HPDE6-E6E7 (cell line): ENCODE data around the gene NAA80.
"Not testable (repeated sequence)": the region's sequence is repeated elsewhere in the genome, so short reads cannot be mapped to it uniquely, and the experiment has no call there.

ENCODE experiments used
- DNase-seq: peaks from one replicate; pipeline ENCODE4 v3.0.0; 2011; ENCODE audit warnings: missing footprints; ENCODE audit errors: extremely low spot score

The NAA80 gene

GRCh38 chr3:50314342-50314741 is 15.1 kb upstream of the NAA80 start:
- DNase-seq = no peak

GRCh38 chr3:50312041-50312440 is 12.8 kb upstream of the NAA80 start:
- DNase-seq = not testable (repeated sequence)

GRCh38 chr3:50304601-50305000 is 5.4 kb upstream of the NAA80 start:
- DNase-seq = no peak

- no peak for DNase-seq
These were observed 4.0 kb upstream of the NAA80 start, which contains the start of gene HYAL1 for GRCh38 chr3:50303013-50303815. Gene HYAL1, minus strand, starts transcription at chr3:50303574. Its CDS starts 618 bp downstream, at chr3:50302956.

GRCh38 chr3:50302095-50303012 is 3.1 kb upstream of the NAA80 start:
- DNase-seq = no peak

GRCh38 chr3:50300681-50301254 is 1.6 kb upstream of the NAA80 start:
- no peak for DNase-seq

- no peak for DNase-seq
These were observed 900 bp upstream of the NAA80 start for GRCh38 chr3:50299929-50300680.

- peak; percentile 60 for DNase-seq
These were observed 378 bp upstream of the NAA80 start for GRCh38 chr3:50299638-50299928.

- no peak for DNase-seq
These were observed 1.1 kb downstream of the NAA80 start for GRCh38 chr3:50297896-50298725.

- DNase-seq = no peak
These were observed 1.8 kb downstream of the NAA80 start for GRCh38 chr3:50297384-50297775.

GRCh38 chr3:50296721-50297383 is 2.4 kb downstream of the NAA80 start:
- no peak for DNase-seq

- DNase-seq = no peak
These were observed 3.4 kb downstream of the NAA80 start for GRCh38 chr3:50295553-50296431.

GRCh38 chr3:50294492-50295403 is 4.5 kb downstream of the NAA80 start:
- DNase-seq = no peak

GRCh38 chr3:50294089-50294488 is 5.1 kb downstream of the NAA80 start:
- no peak for DNase-seq

GRCh38 chr3:50293079-50293801 is 6.0 kb downstream of the NAA80 start:
- no peak for DNase-seq

GRCh38 chr3:50292159-50293078 is 6.8 kb downstream of the NAA80 start, which contains the start of gene IFRD2:
Gene IFRD2, minus strand, starts transcription at chr3:50292429. Its CDS starts 155 bp downstream, at chr3:50292274.
- peak; percentile 65 for DNase-seq
